Fibroblast of lung (primary cell): ENCODE measurements around the gene PYGB. TPM values are rescaled to one million over a fixed set of nuclear protein-coding genes. Genes with fewer than 3 reads are reported as not detected.

Experiments used
- DNase-seq, 2 donors: peaks; one replicate each; pipeline versions ENCODE4 v3.0.0 to v3.0.0-alpha.2; 2010; ENCODE audit warnings: low read depth in 2 of 2
- H2AFZ ChIP-seq: 2 replicates; pipeline ENCODE4 v1.5.1; 2012; ENCODE audit warnings: low read length, control low read depth, inconsistent platforms
- H3K27ac ChIP-seq: 2 replicates; pipeline ENCODE4 v1.5.1; 2011; ENCODE audit warnings: low read length, control low read depth; ENCODE audit not compliant: insufficient read depth
- H3K27me3 ChIP-seq: 2 replicates; pipeline ENCODE4 v1.5.1; 2011; ENCODE audit warnings: mild to moderate bottlenecking, low read length; ENCODE audit not compliant: control insufficient read depth, insufficient read depth
- H3K36me3 ChIP-seq: 2 replicates; pipeline ENCODE4 v1.5.1; 2011; ENCODE audit warnings: low read length; ENCODE audit not compliant: control insufficient read depth, insufficient read depth
- H3K4me1 ChIP-seq: 2 replicates; pipeline ENCODE4 v1.5.1; 2011; ENCODE audit warnings: low read length; ENCODE audit not compliant: control insufficient read depth, insufficient read depth; ENCODE audit errors: extremely low read depth
- H3K4me2 ChIP-seq: 2 replicates; pipeline ENCODE4 v1.5.1; 2011; ENCODE audit warnings: low read length, control low read depth; ENCODE audit not compliant: insufficient read depth; ENCODE audit errors: extremely low read depth
- H3K4me3 ChIP-seq, 4 experiments: fragments of 200-600 bp in 1 of 4; sonication (generic) in 1 of 4; replicated peaks in 1 of 4; 2 replicates each; pipeline ENCODE4 v1.5.1; 2011 to 2016; ENCODE audit warnings: low read length in 4 of 4, low read depth in 3 of 4, mild to moderate bottlenecking in 3 of 4, control low read depth in 2 of 4, inconsistent platforms in 1 of 4, mixed read lengths in 1 of 4; ENCODE audit not compliant: insufficient read depth in 1 of 4; ENCODE audit errors: control extremely low read depth in 1 of 4
- H3K79me2 ChIP-seq: 2 replicates; pipeline ENCODE4 v1.5.1; 2012; ENCODE audit warnings: mild to moderate bottlenecking, low read length, inconsistent platforms; ENCODE audit not compliant: control insufficient read depth, insufficient read depth
- H3K9ac ChIP-seq: 2 replicates; pipeline ENCODE4 v1.5.1; 2011; ENCODE audit warnings: mild to moderate bottlenecking, low read length, control low read depth; ENCODE audit not compliant: insufficient read depth
- H3K9me3 ChIP-seq: 2 replicates; pipeline ENCODE4 v1.5.1; 2012; ENCODE audit warnings: low read depth, low read length; ENCODE audit not compliant: control insufficient read depth, insufficient read depth
- H4K20me1 ChIP-seq: 2 replicates; pipeline ENCODE4 v1.5.1; 2011; ENCODE audit warnings: low read length; ENCODE audit not compliant: control insufficient read depth, insufficient read depth; ENCODE audit errors: extremely low read depth
- EZH2 ChIP-seq: IDR thresholded peaks from 2 replicates; pipeline ENCODE4 v1.5.1; 2012; ENCODE audit warnings: low read length, control low read depth, mild to moderate bottlenecking; ENCODE audit errors: missing control alignments
- polyA plus RNA-seq, 2 donors: library from polyadenylated mRNA; depleted of rRNA in 1 of 2; stranded (reverse) in 1 of 2; unstranded in 1 of 2; fragments of >200 nt; gene quantifications; 2 replicates each; pipeline ENCODE4 v1.2.1, GENCODE V29; 2011 to 2012; ENCODE audit warnings: missing spikeins in 1 of 2
- total RNA-seq: library from RNA; depleted of rRNA; stranded (reverse); fragments of >200 nt; gene quantifications from 2 replicates; pipeline ENCODE4 v1.2.1, GENCODE V29; 2014
- TF ChIP-seq, protein P1 (sequence below), 2 donors: IDR thresholded peaks in 1 of 2; conservative IDR thresholded peaks in 1 of 2; 1 replicate in 1 of 2; 2 replicates in 1 of 2; pipeline ENCODE4 v1.5.1; 2011 to 2012; ENCODE audit warnings: low read length in 2 of 2, control low read depth in 1 of 2, inconsistent platforms in 1 of 2, low read depth in 1 of 2, mild to moderate bottlenecking in 1 of 2

Gene PYGB
- total and polyA plus RNA-seq, 2 donors (not counting 1 experiment from before 2014, with no cell fraction given) = 37.0 to 89.5 TPM

GRCh38 chr20:25211273-25211672 lies 36.6 kb upstream of the PYGB start:
- no peak overlapping the region for H3K27ac ChIP-seq
- no peaks in the 10 kb centered on the region for H3K4me1 ChIP-seq
- H3K9me3 ChIP-seq = no peaks in the 10 kb centered on the region
- no peak overlapping the region for H3K4me2 ChIP-seq
- H3K79me2 ChIP-seq = no peaks in the 10 kb centered on the region
- no peaks in the 10 kb centered on the region for H3K27me3 ChIP-seq
- H3K36me3 ChIP-seq = peaks cover 7% of the 10 kb centered on the region
- DNase-seq = no peak
- H3K9ac ChIP-seq = no peak overlapping the region
- TF ChIP-seq, protein P1, sequence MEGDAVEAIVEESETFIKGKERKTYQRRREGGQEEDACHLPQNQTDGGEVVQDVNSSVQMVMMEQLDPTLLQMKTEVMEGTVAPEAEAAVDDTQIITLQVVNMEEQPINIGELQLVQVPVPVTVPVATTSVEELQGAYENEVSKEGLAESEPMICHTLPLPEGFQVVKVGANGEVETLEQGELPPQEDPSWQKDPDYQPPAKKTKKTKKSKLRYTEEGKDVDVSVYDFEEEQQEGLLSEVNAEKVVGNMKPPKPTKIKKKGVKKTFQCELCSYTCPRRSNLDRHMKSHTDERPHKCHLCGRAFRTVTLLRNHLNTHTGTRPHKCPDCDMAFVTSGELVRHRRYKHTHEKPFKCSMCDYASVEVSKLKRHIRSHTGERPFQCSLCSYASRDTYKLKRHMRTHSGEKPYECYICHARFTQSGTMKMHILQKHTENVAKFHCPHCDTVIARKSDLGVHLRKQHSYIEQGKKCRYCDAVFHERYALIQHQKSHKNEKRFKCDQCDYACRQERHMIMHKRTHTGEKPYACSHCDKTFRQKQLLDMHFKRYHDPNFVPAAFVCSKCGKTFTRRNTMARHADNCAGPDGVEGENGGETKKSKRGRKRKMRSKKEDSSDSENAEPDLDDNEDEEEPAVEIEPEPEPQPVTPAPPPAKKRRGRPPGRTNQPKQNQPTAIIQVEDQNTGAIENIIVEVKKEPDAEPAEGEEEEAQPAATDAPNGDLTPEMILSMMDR (conservative IDR thresholded peaks at IDR 0.05 in 1 of 2, IDR thresholded peaks at IDR 0.05 in 1 of 2; ENCODE audit: low read depth in 1 of 2, low read length in 2 of 2) = no peak
- TF ChIP-seq EZH2 = no peak
- no peak overlapping the region for H3K4me3 ChIP-seq
- no peak overlapping the region for H2AFZ ChIP-seq
- no peaks in the 10 kb centered on the region for H4K20me1 ChIP-seq

DNA sequence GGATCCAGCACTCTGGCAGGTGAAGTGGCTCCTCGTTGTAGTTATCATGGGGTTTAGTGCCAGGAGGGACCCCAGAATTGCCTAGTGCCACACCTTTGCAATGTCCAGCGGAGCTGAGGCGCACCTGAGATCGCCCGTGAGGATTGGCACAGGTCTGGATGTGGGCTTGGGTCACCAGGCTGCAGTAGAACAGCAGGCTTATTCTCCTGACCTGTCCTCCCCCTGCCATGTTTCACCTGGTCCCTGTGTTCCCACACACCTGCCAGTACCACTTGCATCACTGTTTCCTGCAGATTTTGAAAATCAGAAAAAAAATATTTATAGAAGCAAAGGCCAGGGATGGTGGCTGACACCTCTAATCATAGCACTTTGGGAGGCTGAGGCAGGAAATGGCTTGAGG lies 35.6 kb upstream of the PYGB start:
- no peak for TF ChIP-seq EZH2
- TF ChIP-seq, protein P1 (conservative IDR thresholded peaks at IDR 0.05 in 1 of 2, IDR thresholded peaks at IDR 0.05 in 1 of 2; ENCODE audit: low read depth in 1 of 2, low read length in 2 of 2) = no peak
- H3K27ac ChIP-seq = no peak overlapping the region
- H3K36me3 ChIP-seq = peaks cover 9% of the 10 kb centered on the region
- no peaks in the 10 kb centered on the region for H3K9me3 ChIP-seq
- no peak overlapping the region for H3K4me3 ChIP-seq
- no peak overlapping the region for H3K9ac ChIP-seq
- no peak overlapping the region for H2AFZ ChIP-seq
- no peaks in the 10 kb centered on the region for H3K79me2 ChIP-seq
- no peaks in the 10 kb centered on the region for H3K27me3 ChIP-seq
- no peaks in the 10 kb centered on the region for H3K4me1 ChIP-seq
- no peak overlapping the region for H3K4me2 ChIP-seq
- H4K20me1 ChIP-seq = no peaks in the 10 kb centered on the region
- DNase-seq = no peak

DNA sequence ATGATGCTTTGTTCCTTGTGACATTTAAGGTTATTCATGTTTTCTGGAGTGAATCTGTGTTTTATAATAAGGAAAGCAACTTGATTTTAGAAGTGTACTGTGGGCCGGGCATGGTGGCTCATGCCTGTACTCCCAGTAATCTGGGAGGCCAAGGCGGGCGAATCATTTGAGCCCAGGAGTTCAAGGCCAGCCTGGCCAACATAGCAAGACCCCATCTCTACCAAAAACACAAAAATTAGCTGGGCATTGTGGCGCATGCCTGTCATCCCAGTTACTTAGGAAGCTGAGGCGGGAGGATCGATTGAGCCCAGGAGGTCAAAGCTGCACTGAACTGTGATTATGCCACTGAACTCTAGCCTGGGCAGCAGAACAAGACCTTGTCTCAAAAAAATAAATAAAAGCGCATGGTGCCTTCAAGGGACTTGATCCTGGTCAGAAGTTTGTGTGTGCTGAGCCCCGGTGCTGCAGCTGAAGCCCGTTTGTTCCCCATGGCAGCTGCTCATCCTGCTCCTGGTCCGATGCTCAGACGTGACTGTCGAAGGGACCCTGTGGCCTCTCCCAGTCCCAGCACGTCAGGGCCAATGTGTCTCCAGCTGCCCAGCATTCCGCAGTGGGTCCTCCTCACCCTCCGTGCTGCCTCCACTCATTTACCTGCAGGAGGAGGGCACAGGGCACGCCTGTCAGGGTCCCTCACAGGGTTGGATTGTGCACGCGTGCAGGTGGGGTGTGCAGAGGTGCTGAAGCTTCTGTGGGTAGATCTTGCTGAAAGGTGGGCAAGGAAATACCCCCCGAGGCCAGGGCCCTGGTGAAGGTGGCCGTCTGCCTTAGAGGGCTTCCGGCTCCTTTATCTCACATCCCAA lies 34.1 kb upstream of the PYGB start:
- peaks cover 10% of the 10 kb centered on the region for H3K36me3 ChIP-seq
- H3K4me2 ChIP-seq = no peak overlapping the region
- H3K79me2 ChIP-seq = no peaks in the 10 kb centered on the region
- no peak overlapping the region for H3K4me3 ChIP-seq
- H3K4me1 ChIP-seq = no peaks in the 10 kb centered on the region
- H3K27ac ChIP-seq = no peak overlapping the region
- no peaks in the 10 kb centered on the region for H3K9me3 ChIP-seq
- no peak for DNase-seq
- TF ChIP-seq EZH2 = no peak
- TF ChIP-seq, protein P1 (conservative IDR thresholded peaks at IDR 0.05 in 1 of 2, IDR thresholded peaks at IDR 0.05 in 1 of 2; ENCODE audit: low read depth in 1 of 2, low read length in 2 of 2) = no peak
- H2AFZ ChIP-seq = no peak overlapping the region
- H4K20me1 ChIP-seq = no peaks in the 10 kb centered on the region
- H3K27me3 ChIP-seq = no peaks in the 10 kb centered on the region
- H3K9ac ChIP-seq = no peak overlapping the region
